ENCODE data around the gene PTPN12.

Gene PTPN12

GRCh38 chr7:77687747-77688144 is 150.7 kb downstream of the PTPN12 start:
- DNase-seq (ENCODE audit: low read depth, low spot score), result no peak
- Histone ChIP-seq H3K27ac (ENCODE audit: low read length) (no peak overlapping the region), H3K9me3 (ENCODE audit: control insufficient read depth, insufficient read depth, low read length) (no peaks in the 10 kb centered on the region), H3K36me3 (ENCODE audit: control insufficient read depth, insufficient read depth, low read length) (peaks cover 3% of the 10 kb centered on the region; the same call in 1 of the 2 replicates), H3K27me3 (ENCODE audit: control insufficient read depth, insufficient read depth, low read length) (no peaks in the 10 kb centered on the region), H3K4me1 (ENCODE audit: control insufficient read depth, insufficient read depth, low read length) (peaks cover 2% of the 10 kb centered on the region; the same call in 1 of the 2 replicates), H3K4me3 (ENCODE audit: low read length) (no peak overlapping the region)
- no CpG with 5 or more reads among the region's 1 CpG for WGBS (ENCODE audit: insufficient coverage, insufficient read length)
